CD4-positive, alpha-beta T cell treated with Interleukin-17A for 1 hour (primary cell): ENCODE data around the gene PPP6R2.
"Not testable (repeated sequence)": the region's sequence is repeated elsewhere in the genome, so short reads cannot be mapped to it uniquely, and the experiment has no call there.

Experiments used
- DNase-seq: peaks from one replicate; pipeline ENCODE4 v3.0.0-alpha.2; 2020

Gene PPP6R2

DNA sequence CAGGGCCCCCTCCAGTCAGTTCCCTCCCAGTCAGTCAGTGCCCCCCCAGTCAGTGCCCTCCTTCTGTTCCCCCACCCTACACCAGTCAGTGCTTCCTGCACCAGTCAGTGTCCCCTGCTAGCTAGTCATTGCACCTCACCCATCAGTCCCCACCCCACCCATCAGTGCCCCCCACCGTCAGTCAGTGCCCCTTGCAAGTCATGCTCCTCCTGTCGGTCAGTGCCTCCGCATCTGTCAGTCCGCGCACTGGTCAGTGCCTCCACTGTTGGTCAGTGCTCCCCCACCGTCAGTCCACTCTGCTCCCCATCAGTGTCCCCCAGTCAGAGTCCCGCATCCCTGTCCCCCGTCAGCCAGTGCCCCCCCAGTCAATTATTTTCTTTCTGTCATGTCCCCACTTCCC lies 3.3 kb downstream of the PPP6R2 start:
- no peak for DNase-seq

DNA sequence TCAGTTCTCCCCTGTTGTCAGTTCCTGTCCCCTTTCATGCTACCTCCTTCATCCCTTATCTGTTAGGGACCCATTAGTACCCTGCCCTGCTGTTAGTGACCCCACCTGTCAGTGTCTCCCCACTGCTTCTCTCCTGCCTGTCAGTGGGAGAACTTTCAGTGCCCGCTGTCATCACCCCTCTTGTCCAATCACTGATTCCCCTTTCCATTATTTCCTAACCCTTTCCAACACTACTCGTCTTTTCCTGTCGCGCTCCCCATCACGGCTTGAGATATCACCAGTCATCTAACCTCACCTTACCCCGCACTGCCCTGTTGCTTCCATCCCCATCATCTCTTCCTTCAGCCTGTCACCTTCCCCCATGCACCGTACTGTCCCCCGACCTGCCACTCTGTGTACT lies 4.0 kb downstream of the PPP6R2 start:
- no peak for DNase-seq

DNA sequence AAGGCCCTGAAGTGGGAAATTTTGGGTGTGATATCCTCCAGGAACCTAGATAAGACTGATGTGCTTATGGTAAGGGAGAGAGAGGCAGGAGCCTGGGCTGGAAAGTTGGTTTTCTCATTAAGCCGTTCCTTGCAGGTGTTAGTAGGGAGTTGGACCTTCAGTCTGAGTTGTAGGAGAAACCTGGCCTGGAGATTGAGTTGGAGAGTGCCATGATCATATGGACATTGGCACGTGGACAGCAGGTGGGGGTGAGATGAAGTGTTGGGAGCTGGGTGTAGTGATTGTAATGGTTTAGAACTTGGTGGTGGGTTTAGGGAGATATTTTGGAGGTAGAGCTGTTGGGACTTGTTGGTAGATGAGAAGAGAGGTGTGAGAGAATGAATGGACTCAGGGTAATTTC lies 4.9 kb downstream of the PPP6R2 start:
- no peak for DNase-seq

DNA sequence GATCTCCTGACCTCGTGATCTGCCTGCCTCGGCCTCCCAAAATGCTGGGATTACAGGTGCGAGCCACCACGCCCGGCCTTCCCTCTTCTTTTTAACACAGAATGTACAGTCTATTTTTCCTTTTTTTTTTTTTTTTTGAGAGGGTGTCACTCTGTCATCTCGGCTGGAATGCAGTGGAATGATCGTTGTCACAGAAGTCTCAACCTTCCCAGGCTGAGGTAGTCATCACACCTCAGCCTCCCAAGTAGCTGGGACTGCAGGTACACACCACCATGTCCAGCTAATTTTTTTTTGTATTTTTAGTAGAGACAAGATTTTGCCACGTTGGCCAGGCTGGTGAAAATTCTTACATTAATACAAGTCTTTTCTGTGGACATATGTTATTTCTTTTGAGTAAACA lies 13.1 kb downstream of the PPP6R2 start:
- DNase-seq, result no peak

DNA sequence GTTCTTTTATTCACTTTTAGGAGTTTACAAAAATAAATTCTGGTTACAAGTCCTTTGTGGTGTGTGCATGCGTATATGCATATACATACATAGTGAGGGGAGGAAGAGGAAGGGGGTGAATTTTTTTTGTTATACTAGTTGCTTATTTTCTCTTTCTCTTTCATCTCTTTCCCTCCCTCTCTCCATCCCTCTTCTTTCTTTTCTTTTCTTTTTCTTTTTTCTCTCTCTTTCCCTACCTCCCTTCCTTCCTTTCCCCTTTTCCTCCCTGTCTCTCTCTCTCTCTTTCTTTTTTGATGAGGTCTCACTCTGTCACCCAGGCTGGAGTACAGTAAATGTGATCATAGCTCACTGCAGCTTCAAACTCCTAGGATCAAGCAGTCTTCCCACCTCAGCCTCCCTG lies 14.1 kb downstream of the PPP6R2 start:
- no peak for DNase-seq

DNA sequence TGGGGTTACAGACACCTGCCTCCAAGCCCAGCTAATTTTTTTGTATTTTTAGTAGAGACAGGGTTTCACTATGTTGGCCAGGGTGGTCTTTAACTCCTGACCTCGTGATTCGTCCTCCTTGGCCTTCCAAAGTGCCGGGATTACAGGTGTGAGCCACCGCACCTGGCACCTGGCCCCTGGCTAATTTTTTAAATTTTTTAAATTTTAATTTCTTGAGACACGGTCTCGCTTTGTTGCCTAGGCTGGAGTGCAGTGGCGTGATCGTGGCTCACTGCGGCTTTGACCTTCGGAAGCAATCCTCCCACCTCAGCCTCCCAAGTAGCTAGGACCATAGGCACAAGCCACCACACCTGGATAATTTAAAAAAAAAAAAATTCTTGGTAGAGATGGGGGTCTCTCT lies 14.6 kb downstream of the PPP6R2 start:
- no peak for DNase-seq

DNA sequence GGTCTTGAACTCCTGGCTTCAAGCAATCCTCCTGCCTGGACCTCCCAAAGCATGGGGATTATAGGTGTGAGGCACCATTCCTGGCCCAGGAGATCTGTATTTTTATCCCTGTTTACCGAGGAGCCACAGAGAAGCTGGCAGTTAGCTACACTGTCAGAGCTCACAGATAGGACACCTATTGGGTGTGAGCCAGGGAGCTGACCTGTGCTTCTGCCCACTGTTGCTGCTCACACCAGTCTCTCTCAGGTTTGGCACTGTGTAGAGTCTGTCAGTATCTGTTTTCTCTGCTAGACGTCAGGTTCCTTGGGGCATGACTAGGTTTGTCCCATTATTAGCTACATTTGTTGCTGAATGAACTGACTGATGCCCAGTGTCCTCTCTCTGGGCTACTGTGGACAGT lies 17.5 kb downstream of the PPP6R2 start:
- DNase-seq, result no peak

DNA sequence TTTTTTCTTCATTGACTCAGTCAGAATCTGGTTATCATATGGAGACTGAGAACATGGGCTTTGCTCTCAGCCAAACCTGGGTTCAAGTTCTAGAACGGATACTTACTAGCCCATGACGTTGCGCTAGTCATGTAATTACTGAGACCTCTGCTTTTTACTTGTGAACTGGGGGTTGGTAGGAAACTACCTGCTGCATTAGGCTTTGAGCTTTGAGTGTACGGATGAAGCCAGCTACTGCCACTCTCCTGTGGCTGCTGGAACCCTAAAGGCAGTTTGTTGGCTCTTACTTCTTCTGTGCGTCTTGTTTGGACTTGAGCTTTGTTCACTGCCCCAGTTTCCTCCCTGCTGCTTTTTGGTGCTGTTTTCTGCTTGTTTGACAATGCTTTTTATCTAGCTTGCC lies 18.1 kb downstream of the PPP6R2 start:
- DNase-seq, result no peak

DNA sequence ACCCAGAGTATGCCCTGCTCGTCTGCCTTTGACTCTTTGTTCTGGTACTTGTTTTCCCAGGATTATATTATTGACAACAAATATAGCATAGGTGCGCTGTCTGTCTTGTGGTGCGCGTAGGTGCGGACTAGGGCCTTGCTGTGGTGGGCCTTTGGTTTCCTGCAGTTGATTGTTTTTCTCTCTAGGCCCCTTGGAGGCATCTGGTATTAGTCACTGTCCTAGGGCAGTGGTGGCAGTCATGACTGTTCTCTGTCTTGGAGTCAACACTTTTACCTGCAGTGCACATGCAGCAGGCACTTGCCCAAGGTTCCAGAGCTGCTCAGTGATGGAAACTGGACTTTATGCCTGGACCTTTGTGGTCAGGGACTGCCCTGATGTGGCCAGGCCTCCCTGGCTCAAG lies 18.6 kb downstream of the PPP6R2 start:
- DNase-seq, result no peak

DNA sequence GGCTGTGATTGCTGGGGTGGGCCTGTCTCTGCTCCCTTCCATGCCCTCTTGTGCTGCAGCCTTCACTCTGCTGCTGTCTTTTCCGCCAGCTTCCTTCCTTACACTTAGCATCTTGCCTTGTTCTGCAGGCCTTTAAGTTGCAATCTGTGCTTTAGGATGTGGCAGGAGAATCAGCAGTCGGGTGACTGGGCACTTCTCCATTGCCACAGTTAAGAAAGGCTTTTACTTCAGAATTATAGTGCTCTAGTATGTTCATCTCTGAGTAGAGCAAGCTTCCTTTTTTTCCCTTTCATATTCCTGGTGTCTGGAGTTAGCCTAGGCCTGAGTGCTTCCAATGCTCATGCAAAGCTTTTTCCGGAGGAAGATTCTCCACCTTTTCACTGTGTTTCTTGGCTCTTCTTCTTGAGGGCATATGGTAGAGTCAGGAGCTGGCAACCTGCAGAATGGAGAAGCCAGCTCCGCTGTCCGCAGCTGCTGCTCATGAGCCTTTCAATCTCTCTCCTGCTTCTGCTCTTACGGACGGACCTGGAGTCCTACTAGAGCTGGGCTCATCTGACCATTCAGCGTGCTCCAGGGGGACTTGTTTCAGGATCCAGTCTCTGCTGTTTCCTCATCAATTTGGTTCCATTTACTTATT lies 20.2 kb downstream of the PPP6R2 start:
- DNase-seq, result no peak

DNA sequence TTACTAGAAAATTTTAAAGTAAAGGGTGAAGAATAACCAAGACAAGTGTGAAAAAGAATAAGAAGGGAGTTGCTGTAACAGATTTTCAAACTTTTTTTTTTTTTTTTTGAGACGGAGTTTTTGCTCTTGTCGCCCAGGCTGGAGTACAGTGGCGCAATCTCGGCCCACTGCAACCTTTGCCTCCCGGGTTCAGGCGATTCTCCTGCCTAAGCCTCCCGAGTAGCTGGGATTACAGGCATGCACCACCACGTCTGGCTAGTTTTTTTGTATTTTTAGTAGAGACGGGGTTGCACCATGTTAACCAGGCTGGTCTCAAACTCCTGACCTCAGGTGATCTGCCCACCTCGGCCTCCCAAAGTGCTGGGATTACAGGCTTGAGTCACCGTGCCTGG lies 20.7 kb downstream of the PPP6R2 start:
- not testable (repeated sequence) for DNase-seq

DNA sequence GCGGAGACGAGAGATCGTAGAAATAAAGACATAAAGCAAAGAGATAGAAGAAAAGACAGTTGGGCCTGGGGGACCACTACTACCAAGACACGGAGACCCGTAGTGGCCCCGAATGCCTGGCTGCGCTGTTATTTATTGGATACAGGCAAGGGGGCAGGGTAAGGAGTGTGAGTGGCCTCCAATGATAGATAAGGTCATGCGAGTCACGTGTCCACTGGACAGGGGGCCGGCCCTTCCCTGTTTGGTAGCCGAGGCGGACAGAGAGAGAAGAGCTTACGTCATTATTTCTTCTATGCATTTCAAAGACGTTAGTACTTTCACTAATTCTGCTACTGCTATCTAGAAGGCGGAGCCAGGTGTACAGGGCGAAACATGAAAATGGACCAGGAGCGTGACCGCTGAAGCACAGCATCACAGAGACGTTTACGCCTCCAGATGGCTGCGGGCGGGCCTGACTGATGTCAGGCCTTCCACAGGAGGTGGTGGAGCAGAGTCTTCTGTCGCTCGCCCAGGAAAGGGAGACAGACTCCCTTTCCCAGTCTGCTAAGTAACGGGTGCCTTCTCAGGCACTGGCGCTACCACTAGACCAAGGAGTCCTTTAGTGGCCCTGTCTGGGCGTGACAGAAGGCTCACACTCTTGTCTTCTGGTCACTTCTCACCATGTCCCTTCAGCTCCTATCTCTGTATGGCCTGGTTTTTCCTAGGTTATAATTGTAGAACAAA lies 24.8 kb downstream of the PPP6R2 start:
- DNase-seq, result no peak

DNA sequence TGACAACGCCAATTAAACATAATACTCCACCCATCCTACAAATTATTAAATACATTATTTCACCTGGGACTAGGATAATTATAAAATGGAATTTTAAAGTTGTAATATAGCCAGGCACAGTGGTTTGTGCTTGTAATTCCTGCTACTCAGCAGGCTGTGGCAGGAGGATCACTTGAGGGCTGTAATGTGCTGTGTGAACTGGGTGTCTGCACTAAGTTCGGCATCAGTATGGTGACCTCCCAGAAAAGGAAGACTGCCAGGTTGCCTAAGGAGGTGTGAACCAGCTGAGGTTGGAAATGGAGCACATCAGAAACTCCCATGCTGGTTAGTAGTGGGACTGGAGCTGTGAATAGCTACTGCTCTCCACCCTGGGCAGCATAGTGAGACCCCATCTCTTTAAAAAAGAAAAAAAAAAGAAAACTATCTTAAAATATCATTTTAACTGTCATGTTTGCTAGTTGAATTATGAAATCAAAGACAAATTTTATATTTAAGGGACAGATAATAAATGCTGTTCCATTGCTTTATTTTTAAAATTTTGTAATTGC lies 28.0 kb downstream of the PPP6R2 start:
- DNase-seq, result no peak

DNA sequence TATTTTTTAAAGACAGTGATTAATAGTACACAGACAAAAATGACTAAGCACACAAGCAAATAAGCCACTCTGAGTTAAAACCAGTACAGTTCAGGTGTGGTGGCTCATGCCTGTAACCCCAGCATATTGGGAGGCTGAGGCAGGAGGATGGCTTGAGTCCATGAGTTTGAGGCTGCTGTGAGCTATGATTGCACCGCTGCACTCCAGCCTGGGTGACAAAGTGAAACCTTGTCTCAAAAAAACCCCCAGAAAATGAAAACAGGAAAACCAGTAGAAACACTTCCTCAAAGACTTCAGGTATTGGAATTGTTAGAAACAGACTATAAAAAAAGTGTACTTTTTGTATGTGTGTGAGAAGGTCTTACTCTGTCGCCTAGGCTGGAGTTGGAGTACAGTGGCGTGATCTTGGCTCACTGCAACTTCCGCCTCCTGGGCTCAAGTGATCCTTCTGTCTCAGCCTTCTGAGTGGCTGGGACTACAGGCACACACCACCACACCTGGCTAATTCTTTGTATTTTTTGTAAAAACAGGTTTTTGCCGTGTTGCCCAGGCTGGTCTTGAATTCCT lies 33.0 kb downstream of the PPP6R2 start:
- no peak for DNase-seq

DNA sequence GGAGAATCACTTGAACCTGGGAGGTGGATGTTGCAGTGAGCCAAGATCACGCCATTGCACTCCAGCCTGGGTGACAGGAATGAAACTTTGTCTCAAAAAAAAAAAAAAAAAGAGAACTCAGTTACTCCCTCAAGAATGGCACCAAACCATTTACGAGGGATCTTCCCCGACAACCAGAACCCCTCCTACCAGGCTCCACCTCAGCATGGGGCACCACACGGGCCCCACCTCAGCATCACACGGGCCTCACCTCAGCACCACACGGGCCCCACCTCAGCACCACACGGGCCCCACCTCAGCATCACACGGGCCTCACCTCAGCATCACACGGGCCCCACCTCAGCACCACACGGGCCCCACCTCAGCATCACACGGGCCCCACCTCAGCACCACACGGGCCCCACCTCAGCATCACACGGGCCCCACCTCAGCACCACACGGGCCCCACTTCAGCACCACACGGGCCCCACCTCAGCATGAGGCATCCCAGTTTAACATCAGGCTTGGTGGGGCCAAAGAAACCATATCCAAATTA lies 38.0 kb downstream of the PPP6R2 start:
- peak; percentile 25 for DNase-seq

DNA sequence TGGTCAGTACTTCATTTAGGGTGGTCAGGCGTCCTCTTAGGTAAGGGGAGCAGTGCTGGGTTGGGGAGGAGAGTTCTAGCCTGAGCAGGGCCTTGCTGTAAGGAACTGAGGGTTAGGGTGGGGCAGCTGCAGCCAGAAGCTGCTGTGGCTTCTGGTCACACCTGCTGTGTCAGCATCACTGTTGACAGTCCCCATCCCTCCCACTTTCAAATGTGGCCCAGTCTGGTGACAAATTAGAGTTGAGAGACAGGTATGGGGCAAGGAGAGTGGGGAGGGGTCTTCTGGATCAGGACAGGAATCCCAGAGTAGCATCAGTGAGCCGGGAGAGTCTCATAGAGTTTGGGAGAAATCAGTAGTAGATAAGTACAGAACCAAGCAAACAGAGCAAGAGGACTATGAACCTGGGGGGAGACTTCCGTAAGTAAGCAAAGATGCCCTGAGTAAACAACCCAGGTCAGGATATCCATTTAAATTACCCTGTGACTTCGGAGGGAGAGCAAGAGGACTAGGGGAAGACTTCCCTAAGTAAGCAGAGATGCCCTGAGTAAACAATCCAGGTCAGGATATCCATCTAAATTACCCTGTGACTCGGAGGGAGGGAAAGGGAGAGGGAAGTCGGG lies 53.7 kb downstream of the PPP6R2 start:
- no peak for DNase-seq

DNA sequence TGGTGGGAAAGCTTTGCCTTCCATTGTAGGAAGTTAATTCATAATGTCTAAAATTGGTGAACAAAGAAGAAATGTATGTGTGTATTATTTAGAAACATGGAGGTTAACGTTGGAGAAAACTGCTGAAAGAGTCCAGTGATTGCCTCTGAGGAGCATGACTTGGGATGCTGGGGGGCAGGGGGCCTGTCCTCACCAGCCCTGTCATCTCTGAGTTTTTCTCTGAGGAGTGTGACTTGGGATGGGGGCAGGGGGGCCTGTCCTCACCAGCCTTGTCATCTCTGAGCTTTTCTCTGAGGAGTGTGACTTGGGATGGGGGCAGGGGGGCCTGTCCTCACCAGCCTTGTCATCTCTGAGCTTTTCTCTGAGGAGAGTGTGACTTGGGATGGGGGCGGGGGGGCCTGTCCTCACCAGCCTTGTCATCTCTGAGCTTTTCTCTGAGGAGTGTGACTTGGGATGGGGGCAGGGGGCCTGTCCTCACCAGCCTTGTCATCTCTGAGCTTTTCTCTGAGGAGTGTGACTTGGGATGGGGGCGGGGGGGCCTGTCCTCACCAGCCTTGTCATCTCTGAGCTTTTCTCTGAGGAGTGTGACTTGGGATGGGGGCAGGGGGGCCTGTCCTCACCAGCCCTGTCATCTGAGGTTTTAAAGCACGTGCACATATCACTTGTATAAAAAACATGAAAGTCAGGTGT lies 54.4 kb downstream of the PPP6R2 start:
- not testable (repeated sequence) for DNase-seq

DNA sequence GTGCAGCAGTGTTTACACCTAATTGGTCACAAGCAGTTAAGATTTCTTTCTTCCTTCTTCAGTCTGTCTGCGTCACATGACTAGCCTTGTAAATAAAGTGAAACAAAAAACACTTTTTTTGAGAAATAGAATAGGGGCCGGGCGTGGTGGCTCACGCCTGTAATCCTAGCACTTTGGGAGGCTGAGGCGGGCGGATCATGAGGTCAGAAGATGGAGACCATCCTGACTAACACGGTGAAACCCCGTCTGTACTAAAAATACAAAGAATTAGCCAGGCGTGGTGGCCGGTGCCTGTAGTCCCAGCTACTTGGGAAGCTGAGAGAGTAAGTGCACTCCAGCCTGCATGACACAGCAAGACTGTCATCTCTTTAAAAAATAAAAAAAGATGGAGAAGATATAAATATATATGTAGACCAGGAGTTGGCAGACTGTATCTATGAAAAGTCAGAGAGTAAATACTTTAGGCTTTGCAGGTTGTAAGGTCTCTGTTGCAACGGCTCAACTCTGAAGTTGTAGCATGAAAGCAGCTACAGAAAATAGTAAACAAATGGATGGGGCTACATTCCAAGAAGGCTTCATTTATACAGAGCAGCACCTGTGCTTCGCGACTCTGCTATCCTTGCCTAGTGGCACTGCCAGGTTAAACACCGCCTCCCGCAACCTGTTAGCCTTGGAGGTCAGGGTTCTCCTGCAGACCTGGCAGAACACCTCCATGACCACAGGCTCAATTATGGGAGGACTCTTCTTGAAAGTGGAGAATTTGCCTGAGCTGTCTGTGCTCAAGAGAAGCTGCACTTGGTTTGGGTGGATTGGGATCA lies 55.9 kb downstream of the PPP6R2 start:
- DNase-seq, result peak; percentile 12

DNA sequence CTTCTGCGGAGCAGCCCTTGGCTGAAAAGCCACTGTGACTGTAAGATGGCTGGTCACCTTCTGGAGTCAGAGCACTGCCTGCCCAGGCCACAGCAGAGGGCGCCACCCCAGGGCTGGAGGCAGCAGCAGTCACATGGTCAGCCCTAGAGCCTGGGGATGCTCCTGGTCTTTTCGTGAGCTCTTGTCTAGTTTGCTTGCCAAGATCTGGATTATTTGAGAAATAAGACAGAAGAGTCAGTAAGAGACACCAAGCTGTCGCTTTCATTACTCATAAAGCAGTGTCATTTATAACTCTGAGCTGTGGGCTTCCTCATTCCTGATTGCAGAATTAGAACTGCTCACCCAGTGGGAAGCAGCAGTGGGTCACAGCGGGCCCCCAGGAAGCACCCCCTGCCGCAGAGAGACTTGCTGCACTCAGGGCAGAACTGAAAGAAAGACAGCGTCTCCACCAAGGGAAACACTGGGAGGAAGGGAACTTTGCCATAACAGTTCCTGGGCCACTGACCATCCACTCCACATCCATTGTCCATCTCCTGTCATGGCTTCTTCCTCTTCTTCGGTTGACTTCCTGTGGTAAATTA lies 56.7 kb downstream of the PPP6R2 start:
- DNase-seq, result peak; percentile 15

DNA sequence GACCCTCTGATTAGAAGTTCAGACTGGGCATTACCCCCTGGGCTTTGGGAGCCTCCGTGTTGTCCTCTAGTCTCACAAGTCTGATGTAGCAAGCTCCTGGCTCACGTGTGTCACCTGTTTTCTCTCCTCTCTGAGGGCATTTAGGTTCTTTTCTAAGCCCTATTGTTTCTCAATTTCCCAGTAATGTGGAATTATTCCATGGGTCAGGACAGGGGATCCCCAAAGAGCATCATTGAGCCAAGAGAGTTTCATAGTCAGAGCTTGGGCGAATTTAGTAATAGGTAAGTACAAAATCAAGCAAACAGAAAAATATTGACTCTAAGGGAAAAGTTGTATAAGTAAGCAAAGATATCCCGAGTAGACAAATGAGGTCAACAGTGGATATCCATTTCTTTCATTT lies 57.3 kb downstream of the PPP6R2 start:
- DNase-seq, result no peak

DNA sequence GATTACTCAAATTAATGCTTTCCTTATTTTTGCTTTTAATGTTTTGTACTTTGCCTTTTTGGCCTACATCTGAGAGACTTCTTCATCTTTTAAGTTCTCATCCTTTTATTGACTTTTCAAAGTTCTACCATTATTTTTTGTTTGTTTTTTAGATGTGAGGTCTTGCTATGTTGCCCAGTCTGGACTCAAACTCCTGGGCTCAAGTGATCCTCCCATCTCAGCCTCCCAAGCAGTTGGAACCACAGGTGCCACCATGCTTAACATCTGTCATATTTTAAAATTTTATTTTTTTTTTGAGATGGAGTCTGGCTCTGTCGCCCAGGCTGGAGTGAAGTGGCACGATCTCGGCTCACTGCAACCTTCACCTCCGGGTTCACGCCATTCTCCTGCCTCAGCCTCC lies 57.8 kb downstream of the PPP6R2 start:
- DNase-seq, result no peak

DNA sequence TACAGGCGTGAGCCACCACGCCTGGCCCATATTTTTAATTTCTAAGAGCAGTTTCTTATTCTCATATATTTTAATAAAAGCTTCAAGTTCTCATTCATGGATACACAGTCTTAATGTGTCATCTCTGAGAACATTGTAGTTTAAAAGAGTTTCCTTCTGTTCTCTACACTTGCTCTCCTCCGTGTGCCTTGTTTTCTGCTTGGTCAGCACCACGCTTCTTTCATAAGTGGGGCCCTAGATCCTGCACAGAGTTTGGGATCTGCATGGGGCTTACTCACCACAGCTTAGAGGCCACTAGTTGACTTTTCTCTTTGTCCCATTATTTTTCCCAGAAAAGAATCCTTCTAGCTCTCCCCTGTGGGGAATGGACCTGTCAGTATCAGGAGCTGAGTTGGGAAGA lies 58.8 kb downstream of the PPP6R2 start:
- no peak for DNase-seq
